HG02885 (cell line): ENCODE results near the gene TBC1D14.

Experiments
- ATAC-seq: cut with Tn5 transposase; IDR thresholded peaks from one replicate; pipeline ENCODE4 v1.9.1; 2021; ENCODE audit warnings: mild to moderate bottlenecking; ENCODE audit not compliant: unreplicated experiment, poor library complexity

The TBC1D14 gene, protein sequence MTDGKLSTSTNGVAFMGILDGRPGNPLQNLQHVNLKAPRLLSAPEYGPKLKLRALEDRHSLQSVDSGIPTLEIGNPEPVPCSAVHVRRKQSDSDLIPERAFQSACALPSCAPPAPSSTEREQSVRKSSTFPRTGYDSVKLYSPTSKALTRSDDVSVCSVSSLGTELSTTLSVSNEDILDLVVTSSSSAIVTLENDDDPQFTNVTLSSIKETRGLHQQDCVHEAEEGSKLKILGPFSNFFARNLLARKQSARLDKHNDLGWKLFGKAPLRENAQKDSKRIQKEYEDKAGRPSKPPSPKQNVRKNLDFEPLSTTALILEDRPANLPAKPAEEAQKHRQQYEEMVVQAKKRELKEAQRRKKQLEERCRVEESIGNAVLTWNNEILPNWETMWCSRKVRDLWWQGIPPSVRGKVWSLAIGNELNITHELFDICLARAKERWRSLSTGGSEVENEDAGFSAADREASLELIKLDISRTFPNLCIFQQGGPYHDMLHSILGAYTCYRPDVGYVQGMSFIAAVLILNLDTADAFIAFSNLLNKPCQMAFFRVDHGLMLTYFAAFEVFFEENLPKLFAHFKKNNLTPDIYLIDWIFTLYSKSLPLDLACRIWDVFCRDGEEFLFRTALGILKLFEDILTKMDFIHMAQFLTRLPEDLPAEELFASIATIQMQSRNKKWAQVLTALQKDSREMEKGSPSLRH

DNA sequence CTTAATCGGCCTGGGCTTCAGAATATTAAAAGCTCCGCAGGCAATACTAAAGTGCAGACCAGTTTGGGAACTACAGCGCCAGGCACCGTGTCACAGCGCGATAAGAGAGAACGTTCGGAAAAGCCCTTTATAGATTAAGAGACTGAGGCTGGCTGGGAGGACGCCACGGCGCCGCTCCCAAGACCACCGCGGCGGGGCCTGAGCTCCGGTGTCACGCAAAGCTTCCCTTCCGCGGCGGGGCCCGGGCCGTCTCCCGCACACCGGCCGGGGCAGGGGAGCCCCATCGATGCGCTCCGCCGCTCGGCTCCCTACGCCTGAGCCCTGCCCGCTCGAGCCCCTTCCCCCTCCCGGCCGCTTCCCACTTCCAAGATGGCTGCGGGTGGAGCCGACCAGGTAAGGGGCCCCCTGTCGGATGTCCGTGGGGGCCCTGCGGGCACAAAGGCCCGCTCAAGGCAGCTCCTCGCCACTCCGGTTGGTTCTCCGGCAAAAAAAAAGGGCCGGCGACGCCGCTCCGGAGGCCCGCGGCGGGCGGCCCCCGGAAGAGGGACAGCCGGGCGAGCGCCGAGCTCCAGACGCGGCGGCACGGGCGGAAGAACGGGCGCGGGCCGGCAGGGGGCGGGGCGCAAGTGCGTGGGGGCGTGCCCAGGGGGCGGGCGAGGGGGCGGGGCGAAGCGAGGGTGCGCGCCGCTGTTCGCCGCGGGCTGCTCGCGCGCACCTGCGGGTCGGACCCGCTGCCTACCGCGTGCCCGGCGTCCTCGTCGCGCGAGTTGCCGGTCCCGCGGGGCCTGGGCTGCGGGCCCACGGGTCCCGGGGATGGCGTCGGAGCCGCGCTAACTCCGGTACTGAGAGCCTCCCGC, at the start of gene TBC1D14:
TSS of gene TBC1D14 (plus strand) at position 714 of the 857 bp plus-strand sequence. CDS start 13,564 bp downstream, outside the sequence.
- peak; percentile 86 for ATAC-seq

DNA sequence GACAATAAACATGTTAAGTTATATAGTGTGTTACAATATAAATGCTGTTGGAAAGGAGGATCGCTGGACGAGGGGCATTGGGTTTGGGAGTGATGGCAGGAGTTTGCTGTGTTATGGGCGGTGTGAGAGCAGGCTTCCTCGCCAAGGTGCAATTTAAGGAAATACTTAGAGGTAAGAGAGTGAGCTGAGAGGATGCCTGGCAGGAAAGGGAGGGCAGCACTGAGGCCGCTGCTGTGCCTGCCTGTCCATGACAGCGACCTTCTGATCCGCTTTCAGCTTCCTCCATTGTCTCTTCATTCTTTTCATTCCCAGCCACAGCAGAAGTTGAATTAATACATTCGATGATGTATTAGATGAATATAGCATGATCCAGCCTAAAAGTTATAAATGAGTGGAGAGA, 41.2 kb upstream of the TBC1D14 start:
- ATAC-seq = no peak

DNA sequence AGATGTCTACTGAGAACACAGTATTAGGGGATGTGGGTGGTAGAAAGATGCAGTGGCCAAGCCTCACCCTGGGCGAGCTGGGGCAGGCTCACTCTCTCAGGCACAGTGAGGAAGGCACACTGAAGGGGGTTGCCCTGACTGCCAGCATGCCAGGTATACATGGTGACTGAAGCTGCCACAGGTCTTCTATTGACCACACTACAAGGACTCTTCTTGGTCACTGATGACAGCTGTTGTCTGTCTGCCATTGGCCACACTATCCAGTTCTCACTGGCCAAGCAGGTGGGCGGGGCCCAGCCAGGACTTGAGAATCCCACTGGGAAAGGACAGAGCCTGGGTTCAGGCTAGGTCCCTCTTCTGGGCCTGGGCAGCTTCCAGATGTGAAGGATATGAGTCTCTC, 39.7 kb upstream of the TBC1D14 start:
- ATAC-seq = no peak

DNA sequence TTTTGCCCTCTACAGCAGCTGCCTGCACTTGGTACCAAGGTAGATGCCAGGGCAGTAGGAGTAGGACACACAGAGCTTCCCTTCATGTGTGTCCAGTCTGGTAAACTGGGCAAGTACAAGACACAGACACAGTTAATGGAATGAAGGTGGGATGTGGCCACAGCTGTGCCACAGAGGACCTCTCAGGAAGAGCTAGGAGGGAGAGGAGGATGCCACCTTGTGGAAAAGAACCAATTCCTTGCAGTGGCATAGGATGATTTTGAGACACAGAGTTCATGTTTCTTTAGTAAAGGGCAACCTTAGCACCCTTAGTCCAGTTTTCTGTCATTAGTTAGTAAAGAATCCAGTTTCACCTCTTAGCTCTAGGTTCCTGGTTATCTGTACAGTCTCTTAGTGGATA, 36.3 kb upstream of the TBC1D14 start:
- ATAC-seq = no peak

DNA sequence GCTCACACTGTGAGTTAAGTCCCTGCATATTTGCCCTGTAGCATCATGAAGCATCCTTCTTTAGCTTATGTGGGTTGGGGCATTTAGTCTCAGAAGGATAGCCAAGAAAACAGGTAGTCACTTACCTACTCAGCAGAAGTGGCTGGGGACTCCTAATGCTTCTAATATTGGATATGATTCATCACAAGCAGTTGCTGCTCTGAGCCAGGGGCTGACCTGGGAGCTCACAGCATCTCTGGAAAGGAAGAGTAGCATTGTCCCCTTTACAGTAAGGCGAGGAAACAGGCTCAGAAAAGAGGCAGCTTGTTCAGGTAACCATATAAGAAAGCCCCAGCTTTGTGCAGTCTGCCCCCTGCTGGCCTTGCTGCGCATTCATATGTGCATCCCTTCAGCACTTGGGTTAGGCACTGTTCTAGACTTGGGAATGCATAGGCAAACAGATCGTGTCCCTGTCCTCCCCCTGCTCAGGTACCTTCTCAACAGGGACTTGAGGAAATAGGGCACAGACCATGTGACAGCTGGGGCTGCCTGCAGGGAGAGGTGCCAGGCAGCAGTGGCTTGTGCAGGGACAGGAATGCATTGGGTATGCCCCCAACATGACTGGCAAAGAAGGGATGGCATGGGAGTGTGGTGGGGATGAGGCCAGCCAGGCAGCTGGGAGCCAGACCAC, 35.7 kb upstream of the TBC1D14 start:
- peak; percentile 66 for ATAC-seq

DNA sequence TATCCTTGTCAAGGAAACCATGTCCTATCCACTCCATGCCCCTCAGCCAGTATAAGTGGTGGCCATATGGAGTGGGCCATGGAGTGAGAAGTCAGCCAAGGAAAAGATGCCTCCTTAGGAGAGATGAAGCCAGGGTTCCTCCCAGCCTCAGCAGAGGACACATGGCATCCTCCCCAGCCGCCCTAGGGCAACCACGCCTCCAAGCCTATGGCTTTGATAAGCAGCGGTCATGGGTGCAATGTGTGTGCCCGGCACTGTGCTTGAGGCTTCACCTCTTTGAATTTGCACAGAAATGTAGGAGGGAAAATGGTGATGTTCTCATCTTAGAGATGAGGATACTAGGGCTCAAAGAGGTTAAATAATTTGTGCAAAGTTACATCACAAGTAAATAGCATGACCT, 34.6 kb upstream of the TBC1D14 start:
- no peak for ATAC-seq

DNA sequence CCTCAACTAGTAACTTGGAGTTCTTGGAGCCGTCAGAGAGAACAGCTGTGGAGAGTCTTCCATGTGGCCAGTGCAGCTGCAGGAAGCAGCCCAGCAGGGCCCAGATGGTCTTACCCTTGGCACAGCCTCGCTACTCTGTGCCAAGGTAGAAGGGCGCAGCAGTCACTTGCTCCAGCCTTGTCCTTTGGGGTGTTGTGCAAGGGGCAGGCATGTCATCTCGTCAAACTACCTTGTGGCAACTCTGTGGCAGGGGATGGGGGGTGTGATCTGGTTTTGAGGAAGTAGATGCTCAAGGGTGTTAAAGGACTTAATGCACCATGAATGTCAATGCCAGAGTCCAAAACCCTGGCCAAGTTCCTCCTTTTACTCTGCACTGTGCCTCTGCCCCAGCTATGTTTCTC, 34.2 kb upstream of the TBC1D14 start:
- no peak for ATAC-seq

DNA sequence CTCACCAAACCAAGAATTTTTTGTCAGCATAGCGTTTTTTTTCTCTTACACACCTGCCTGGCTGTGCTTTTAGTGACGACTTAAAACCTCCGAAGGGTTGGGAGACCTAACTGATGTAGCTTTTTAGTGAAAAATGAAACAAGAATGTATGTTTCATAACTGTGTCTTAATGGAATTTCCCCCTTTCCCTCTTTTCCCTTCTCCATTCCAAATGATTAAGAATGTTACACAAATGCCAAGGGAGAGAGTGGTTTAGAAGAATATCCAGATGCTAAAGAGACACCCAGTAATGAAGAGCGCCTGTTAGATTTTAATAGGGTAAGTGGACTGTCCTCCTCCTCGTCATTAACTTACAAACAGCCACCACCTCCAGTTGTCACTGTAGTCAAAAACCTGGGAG, 33.2 kb upstream of the TBC1D14 start:
- no peak for ATAC-seq

DNA sequence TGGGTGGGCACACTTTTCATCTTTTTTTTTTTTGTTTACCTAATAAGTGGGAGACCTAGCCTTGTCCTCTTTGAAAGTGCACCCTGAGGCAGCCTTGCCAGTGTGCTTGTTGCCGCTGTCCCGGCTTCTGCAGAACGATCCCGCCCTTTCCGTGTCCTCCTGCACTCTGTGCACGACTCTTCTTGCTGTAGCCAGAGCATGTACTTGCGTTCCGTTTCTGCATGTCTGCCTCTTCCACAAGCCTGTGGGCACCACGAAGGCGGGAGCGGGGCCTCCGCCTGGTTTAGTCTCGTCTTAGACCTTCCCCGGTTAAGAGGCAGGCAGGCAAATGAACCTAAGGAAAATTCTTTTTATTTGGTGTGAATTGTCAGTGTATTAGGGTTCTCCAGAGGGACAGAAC, 32.6 kb upstream of the TBC1D14 start:
- no peak for ATAC-seq

DNA sequence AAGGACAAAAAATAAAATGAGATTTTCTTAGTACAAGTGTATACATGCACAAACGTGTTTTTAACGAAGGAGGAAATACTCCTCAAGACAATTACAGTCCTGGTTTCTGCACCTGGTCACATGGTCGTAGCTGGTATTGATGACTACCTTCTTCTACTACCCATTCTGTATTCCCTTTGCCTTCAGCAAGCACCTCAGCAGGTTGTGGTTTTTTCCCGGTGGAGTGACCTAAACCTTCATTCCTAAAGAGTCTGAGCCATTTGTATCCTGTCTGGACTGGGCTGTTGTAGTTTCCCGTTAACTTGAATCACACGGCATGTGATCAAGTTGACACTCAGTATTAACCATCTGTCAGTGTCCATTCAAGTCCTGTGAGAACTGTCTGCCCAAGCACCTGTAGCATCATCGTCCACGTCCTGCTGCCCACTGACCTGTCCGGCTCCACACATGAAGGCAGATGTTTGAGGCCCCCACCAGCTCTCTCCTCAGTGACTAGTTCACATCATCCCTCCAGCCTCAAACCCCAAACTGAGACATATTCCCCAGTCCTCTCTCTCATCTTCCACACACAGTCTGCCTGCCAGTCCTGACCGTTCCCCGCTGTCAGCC, 31.1 kb upstream of the TBC1D14 start:
- ATAC-seq = no peak

DNA sequence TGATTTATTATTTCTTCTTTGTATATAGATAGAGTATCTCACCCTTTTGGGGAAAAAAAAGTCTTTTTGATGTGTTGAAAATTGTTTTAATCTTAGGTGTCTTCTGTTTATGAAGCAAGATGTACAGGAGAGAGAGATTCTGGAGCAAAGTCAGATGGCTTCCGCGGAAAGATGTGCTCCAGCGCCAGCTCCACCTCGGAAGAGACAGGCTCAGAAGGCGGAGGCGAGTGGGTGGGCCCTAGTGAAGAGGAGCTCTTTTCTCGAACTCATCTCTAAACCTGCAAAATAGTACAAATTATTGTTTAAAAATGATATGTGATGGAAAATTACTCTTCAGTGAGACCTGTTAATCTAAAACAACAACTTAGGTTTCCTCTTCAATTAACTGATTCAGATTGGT, 28.9 kb upstream of the TBC1D14 start:
- no peak for ATAC-seq

DNA sequence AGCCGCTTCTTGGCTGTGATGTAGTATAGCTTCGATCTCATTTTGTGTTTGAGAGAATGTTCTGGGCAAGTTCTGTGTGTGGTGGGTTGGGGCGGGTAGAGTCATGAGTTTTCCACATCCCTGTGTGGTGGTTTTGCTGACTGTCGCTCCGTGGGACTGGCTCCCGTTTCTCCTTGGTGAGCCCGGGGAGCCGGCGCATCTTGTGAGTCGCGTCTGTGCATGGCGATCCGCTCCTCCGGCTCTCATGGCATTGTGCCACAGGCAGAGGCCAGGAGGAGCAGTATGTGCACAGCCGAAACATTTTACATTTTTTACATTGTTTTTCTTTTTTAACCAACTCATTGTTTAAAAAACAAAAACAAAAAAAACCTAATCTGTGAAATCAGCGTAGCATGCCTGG, 27.7 kb upstream of the TBC1D14 start:
- no peak for ATAC-seq

DNA sequence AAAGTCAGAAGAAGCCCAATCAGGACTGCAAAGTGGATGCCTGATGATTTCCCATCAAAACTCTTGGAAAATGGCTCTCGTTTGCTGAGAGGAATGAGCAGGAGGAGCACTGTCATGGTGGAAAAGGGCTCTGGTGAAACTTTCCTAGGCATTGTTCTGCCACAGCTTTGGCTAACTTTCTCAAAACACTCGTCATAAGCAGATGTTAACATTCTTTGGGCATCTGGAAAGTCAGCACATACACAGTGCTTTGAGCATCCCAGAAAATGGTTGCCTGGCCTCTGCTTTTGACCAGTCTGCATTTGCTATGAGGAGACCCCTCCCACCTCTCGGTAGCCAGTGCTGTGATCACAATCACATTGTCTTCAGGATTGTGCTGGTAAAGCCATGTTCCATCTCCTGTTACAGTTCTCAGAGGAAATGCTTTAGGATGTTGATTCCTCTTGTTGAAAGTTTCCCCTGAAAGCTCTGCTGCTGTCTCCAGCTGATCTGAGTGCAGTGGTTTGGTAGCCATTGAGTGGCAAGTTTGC, 25.2 kb upstream of the TBC1D14 start:
- no peak for ATAC-seq

DNA sequence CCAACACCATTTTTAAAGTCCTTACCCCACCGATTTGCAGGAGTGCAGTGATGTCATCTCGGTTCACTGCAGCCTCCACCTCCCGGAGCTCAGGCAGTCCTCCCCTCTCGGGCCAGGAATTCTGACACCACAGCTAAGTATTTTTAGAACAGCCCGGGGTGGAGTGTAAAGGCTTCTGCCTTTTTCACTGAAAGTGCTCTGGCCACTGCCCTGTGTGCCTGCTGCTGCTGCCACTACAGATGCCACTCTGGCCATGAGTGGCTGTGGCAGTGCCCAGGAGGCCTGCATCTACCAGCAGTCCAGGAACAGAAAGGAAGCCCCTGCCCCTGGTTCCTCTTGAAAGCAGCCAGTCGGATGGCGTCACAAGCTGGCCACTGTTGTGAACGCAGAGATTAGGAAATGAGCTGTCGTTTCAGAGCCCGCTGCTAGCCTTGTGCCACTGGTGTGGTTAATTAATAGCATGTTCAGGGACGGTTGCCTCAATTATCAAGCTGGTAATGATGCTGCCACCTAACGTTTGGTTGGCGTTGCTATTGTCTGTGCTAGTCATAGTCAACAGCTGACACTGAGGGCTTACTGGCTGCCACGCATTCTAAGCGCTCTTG, 23.6 kb upstream of the TBC1D14 start:
- ATAC-seq = no peak

DNA sequence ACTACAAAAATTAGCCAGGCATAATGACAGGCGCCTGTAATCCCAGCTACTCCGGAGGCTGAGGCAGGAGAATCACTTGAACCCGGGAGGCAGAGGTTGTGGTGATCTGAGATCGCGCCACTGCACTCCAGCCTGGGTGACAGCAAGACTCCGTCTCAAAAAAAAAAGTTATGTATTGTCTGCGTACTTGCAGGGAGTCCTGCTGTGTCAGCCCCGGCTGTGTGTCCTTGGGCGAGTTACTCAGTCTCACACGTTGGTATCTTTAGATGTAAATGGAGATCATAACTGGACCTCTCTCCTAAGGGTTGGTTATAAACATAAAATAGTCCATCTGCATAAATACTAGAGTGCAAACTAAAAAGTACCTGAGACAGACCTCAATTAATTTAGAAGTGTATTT, 22.7 kb upstream of the TBC1D14 start:
- no peak for ATAC-seq

DNA sequence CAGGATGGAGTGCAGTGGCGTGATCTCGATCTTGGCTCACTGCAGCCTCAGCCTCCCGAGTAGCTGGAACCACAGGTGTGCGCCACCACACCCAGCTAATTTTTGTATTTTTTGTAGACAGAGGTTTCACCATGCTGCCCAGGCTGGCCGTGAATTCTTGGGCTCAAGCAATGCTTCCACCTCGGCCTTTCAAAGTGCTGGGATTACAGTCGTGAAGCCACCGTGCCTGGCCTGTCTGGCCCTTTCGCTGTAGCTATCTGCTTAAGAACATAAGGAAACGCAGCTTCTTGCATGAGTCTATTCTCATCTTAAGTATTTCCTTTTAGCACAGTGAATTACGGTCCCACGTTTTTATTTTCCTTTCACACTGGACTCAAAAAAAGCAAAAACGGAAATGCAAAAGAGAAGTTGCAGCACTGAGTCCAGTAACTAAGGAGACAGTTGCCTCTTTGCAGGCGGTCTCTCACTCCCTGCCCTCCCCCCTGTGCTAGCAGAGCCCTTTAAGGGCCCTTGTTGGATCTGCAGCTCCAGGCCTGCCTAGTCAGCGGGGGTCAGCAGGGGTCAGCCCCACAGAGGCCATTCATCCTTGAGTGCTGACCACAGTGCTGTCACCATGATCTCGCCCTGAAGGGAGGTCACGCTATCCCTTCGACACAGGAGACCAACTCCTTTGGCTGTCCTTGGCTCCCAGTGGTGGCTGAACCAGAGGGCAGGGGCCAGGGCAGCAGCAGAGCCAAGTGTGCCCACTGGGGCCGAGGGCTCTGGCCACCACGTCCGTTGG, 21.8 kb upstream of the TBC1D14 start:
- no peak for ATAC-seq

DNA sequence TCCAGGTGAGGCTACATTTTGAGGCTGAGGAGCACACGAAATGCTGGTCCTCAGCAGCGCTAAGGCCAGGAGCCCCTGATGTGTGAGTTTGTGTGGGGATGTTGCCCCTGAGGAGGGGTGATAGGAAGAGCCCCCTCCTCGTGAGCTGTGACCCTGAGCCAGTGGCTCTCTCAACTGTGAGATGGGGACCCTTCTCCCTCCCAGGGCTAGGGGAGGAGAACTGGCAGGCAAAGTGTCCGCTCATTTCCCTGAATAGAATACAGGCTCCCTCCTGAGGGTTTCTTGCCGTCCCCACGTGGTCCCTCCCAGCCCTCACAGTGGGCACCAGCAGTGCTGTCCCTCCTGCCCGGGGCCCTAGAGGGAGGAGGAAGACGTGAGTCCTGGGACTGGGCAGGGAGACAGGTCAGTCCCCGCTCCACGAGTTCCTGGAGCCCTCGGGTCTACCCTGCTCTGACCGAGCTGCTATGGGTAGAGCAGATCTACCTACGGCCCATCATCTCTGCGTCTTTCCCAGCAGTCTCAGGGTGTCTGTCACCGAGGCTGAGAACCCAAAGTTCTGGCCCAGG, 21.0 kb upstream of the TBC1D14 start:
- ATAC-seq = no peak

DNA sequence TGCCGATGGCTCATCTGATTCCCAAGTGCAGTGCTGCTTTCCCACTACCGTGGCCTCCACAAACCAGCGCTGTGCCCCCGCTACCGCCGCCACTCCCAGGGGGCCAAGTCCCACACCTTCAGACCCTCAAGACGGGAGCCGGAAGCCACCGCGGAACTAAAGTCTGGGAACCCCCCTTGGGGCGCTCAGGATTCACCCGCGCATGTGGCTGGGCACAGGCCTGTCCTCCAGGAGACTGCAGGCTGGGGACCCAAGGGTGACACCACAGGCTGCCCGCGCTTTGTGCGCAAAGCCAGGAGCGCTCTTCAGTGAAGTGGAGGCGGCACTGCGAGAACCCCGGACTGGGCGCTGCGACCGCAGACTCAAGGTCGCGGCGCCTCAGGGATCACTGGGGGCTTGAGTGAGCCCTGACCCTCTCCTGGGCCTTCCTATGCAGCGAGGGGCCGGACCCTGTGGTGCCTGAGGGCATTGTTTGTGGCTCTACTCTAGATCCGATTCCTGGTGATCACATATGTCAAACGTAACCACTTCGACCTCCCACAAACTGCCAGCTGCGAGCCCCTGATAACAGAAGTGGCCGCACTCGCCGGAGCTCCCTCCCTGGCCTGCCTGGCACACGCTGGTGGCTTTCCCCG, 20.4 kb upstream of the TBC1D14 start:
- ATAC-seq = no peak
